Calu3 (cell line): ENCODE results near the gene SLC5A9. TPM values are rescaled to one million over a fixed set of nuclear protein-coding genes. Genes with fewer than 3 reads are reported as not detected.

Experiments
- BruUV-seq: library from RNA; stranded (reverse); fragments of 400-500 nt; replicated peaks from 2 replicates; lab custom pipeline; 2021; lab: Mats Ljungman, UMichigan
- CTCF ChIA-PET: fragments of 300-600 bp; sonication (Branson Sonifier 250); formaldehyde crosslinking; loops from one replicate; lab custom pipeline; 2022; ENCODE audit warnings: antibody characterized with exemption; lab: Charles Lee
- DNase-seq: peaks from one replicate; pipeline ENCODE4 v3.0.0; 2022
- H3K27ac Mint-ChIP-seq: one replicate; pipeline ENCODE4 v1.8.0; 2022; ENCODE audit warnings: mixed read lengths; ENCODE audit not compliant: unreplicated experiment
- H3K27me3 Mint-ChIP-seq: one replicate; pipeline ENCODE4 v1.8.0; 2022; ENCODE audit warnings: mixed read lengths; ENCODE audit not compliant: unreplicated experiment
- H3K36me3 Mint-ChIP-seq: one replicate; pipeline ENCODE4 v1.8.0; 2022; ENCODE audit warnings: mild to moderate bottlenecking, moderate library complexity, mixed read lengths; ENCODE audit not compliant: insufficient read depth, unreplicated experiment
- H3K4me1 Mint-ChIP-seq: one replicate; pipeline ENCODE4 v1.8.0; 2022; ENCODE audit warnings: mild to moderate bottlenecking, low read depth, mixed read lengths; ENCODE audit not compliant: unreplicated experiment
- H3K4me3 Mint-ChIP-seq: one replicate; pipeline ENCODE4 v1.8.0; 2022; ENCODE audit warnings: mild to moderate bottlenecking, low read depth, moderate library complexity, mixed read lengths; ENCODE audit not compliant: unreplicated experiment
- H3K9me3 Mint-ChIP-seq: one replicate; pipeline ENCODE4 v1.8.0; 2022; ENCODE audit warnings: low read depth, mixed read lengths; ENCODE audit not compliant: unreplicated experiment
- intact Hi-C: fragments of 100-400 bp; cut with micrococcal nuclease; formaldehyde crosslinking; loops from one replicate; pipeline ENCODE4 v1.10.0; 2022; ENCODE audit not compliant: unreplicated experiment
- total RNA-seq: library from RNA; stranded (reverse); gene quantifications from 2 replicates; pipeline ENCODE4 v1.2.3, GENCODE V29; 2022
- TF ChIP-seq, protein P1 (sequence below): fragments of 200-600 bp; IDR thresholded peaks from one replicate; pipeline ENCODE4 v1.8.0; 2022; ENCODE audit warnings: antibody characterized with exemption; ENCODE audit not compliant: unreplicated experiment

The SLC5A9 gene
- total RNA-seq, 1 experiment from 2014 or later, result 0.87 TPM

DNA sequence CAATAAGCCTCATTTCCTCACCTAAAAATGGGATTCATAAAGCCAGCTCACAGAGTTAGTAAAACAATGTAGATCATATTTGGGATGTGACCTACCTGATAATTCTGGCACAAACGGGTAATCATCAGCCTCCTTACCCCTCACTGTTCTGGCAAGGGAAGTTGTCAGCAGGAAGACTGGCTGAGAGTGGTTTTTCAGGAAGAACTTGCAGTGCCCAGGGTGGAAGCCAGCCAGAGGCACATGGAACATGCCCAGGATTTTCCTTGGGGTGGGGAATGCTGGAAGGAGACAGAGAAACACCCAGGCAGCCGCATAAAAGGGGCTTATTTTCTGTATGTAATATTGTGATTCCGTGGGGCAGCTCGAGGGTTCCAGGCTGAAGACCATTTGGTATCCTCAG is 7.7 kb upstream of the SLC5A9 start:
- H3K27me3 Mint-ChIP-seq, result peaks cover 61% of the 10 kb centered on the region
- H3K4me3 Mint-ChIP-seq, result no peak overlapping the region
- CTCF ChIA-PET, result no interaction called here
- no peaks in the 10 kb centered on the region for H3K36me3 Mint-ChIP-seq
- intact Hi-C loops, result no loop called here
- no peaks in the 10 kb centered on the region for H3K4me1 Mint-ChIP-seq
- DNase-seq, result no peak
- no TSS peak for BruUV-seq
- no peak overlapping the region for H3K27ac Mint-ChIP-seq
- no peaks in the 10 kb centered on the region for H3K9me3 Mint-ChIP-seq
- TF ChIP-seq, protein P1, sequence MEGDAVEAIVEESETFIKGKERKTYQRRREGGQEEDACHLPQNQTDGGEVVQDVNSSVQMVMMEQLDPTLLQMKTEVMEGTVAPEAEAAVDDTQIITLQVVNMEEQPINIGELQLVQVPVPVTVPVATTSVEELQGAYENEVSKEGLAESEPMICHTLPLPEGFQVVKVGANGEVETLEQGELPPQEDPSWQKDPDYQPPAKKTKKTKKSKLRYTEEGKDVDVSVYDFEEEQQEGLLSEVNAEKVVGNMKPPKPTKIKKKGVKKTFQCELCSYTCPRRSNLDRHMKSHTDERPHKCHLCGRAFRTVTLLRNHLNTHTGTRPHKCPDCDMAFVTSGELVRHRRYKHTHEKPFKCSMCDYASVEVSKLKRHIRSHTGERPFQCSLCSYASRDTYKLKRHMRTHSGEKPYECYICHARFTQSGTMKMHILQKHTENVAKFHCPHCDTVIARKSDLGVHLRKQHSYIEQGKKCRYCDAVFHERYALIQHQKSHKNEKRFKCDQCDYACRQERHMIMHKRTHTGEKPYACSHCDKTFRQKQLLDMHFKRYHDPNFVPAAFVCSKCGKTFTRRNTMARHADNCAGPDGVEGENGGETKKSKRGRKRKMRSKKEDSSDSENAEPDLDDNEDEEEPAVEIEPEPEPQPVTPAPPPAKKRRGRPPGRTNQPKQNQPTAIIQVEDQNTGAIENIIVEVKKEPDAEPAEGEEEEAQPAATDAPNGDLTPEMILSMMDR, result no peak

GRCh38 chr1:48215222-48215621 is 7.3 kb upstream of the SLC5A9 start:
- no TSS peak for BruUV-seq
- Mint-ChIP-seq H3K4me3 (no peak overlapping the region), H3K27me3 (peaks cover 59% of the 10 kb centered on the region), H3K27ac (no peak overlapping the region), H3K36me3 (no peaks in the 10 kb centered on the region), H3K9me3 (no peaks in the 10 kb centered on the region), H3K4me1 (no peaks in the 10 kb centered on the region)
- TF ChIP-seq, protein P1, result no peak
- intact Hi-C loops, result no loop called here
- no peak for DNase-seq
- CTCF ChIA-PET, result no interaction called here

DNA sequence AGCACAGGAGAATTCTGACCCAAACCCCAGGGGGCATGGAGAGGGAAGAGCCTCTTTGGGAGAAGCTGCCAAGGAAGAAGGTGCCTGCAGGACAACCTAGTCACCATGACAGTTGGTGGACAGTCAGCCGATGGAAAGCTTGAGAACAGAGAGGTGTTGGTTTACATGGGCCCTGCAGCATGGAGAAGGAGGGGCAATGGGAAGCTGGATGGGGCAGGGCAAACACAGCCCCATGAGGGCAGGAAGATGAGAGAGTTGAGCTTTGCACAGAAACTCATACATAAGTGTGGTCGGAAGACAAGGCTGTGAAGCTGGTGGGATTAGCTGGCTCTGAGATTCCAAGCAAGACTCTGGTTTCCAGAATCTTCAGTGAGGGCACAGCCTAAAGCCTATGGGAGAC is 6.6 kb upstream of the SLC5A9 start:
- Mint-ChIP-seq H3K4me1 (no peaks in the 10 kb centered on the region), H3K4me3 (no peak overlapping the region), H3K36me3 (no peaks in the 10 kb centered on the region), H3K27me3 (peaks cover 52% of the 10 kb centered on the region), H3K9me3 (no peaks in the 10 kb centered on the region), H3K27ac (no peak overlapping the region)
- no TSS peak for BruUV-seq
- intact Hi-C loops, result no loop called here
- CTCF ChIA-PET, result no interaction called here
- no peak for DNase-seq
- TF ChIP-seq, protein P1, result no peak

- no TSS peak for BruUV-seq
- intact Hi-C loops, result no loop called here
Measured at GRCh38 chr1:48216313-48216712, 6.2 kb upstream of the SLC5A9 start.

More at GRCh38 chr1:48216313-48216712, 6.2 kb upstream of the SLC5A9 start:
- H3K36me3 Mint-ChIP-seq, result no peaks in the 10 kb centered on the region
- no peak overlapping the region for H3K27ac Mint-ChIP-seq
- peaks cover 48% of the 10 kb centered on the region for H3K27me3 Mint-ChIP-seq
- TF ChIP-seq, protein P1, result no peak
- H3K9me3 Mint-ChIP-seq, result no peaks in the 10 kb centered on the region
- H3K4me3 Mint-ChIP-seq, result no peak overlapping the region
- no peak for DNase-seq
- CTCF ChIA-PET, result no interaction called here
- H3K4me1 Mint-ChIP-seq, result no peaks in the 10 kb centered on the region
